HEK293 (cell line): ENCODE data around the gene B4GALNT3.

Source experiments
- CTCF ChIA-PET: fragments of 350-600 bp; formaldehyde crosslinking; extraction: SDS; loops from one replicate; lab custom pipeline; 2021; ENCODE audit warnings: antibody characterized with exemption; lab: Yijun Ruan, JAX
- POLR2A ChIA-PET: fragments of 300-600 bp; formaldehyde crosslinking; extraction: SDS; loops from one replicate; lab custom pipeline; 2020; ENCODE audit warnings: antibody characterized with exemption, inconsistent platforms; lab: Yijun Ruan, JAX
- H3K27ac ChIP-seq: fragments of 200-500 bp; sonication (Bioruptor generic); 2 replicates; pipeline ENCODE4 v1.5.1; 2014; ENCODE audit warnings: low read depth, low read length, control low read depth, inconsistent platforms; ENCODE audit errors: extremely low read depth
- H3K36me3 ChIP-seq, 2 experiments: fragments of 200-500 bp in 1 of 2; sonication (Bioruptor generic) in 1 of 2; 1 replicate in 1 of 2; 2 replicates in 1 of 2; pipeline ENCODE4 v1.5.1; 2014 to 2017; ENCODE audit warnings: inconsistent platforms in 2 of 2, low read length in 2 of 2; ENCODE audit not compliant: control insufficient read depth in 2 of 2, insufficient read depth in 1 of 2
- H3K4me1 ChIP-seq: fragments of 200-500 bp; sonication (Bioruptor generic); 2 replicates; pipeline ENCODE4 v1.5.1; 2014; ENCODE audit warnings: mild to moderate bottlenecking, low read length, inconsistent platforms; ENCODE audit not compliant: control insufficient read depth, insufficient read depth
- H3K4me3 ChIP-seq: 2 replicates; pipeline ENCODE4 v1.5.1; 2011; ENCODE audit warnings: low read depth, mild to moderate bottlenecking, control low read depth, low read length, moderate library complexity
- H3K9me3 ChIP-seq: fragments of 200-500 bp; sonication (Bioruptor generic); 2 replicates; pipeline ENCODE4 v1.5.1; 2014; ENCODE audit warnings: low read depth, low read length, inconsistent platforms; ENCODE audit not compliant: control insufficient read depth, insufficient read depth
- EGR2 ChIP-seq: fragments of 450-650 bp; formaldehyde crosslinking; IDR thresholded peaks from 2 replicates; pipeline ENCODE4 v1.5.1; 2016; ENCODE audit warnings: low read depth, missing biosample characterization, missing genetic modification characterization
- KLF9 ChIP-seq: fragments of 450-650 bp; formaldehyde crosslinking; IDR thresholded peaks from 2 replicates; pipeline ENCODE4 v1.5.1; 2016; ENCODE audit warnings: missing biosample characterization, missing genetic modification characterization, low read depth
- SETDB1 ChIP-seq: IDR thresholded peaks from one replicate; pipeline ENCODE4 v1.6.1; 2017; ENCODE audit warnings: mild to moderate bottlenecking, low read length, moderate library complexity, mixed read lengths; ENCODE audit not compliant: insufficient read length
- SP2 ChIP-seq: fragments of 450-650 bp; formaldehyde crosslinking; IDR thresholded peaks from 2 replicates; pipeline ENCODE4 v1.5.1; 2016; ENCODE audit warnings: missing biosample characterization, missing genetic modification characterization
- ZBTB20 ChIP-seq: fragments of 450-650 bp; formaldehyde crosslinking; IDR thresholded peaks from 2 replicates; pipeline ENCODE4 v1.5.1; 2016; ENCODE audit warnings: missing biosample characterization, missing genetic modification characterization
- ZIC2 ChIP-seq: fragments of 450-650 bp; formaldehyde crosslinking; IDR thresholded peaks from 2 replicates; pipeline ENCODE4 v1.5.1; 2016; ENCODE audit warnings: missing biosample characterization, missing genetic modification characterization
- ZNF121 ChIP-seq: fragments of 450-650 bp; formaldehyde crosslinking; IDR thresholded peaks from 2 replicates; pipeline ENCODE4 v1.5.1; 2016; ENCODE audit warnings: missing biosample characterization, missing genetic modification characterization
- ZNF155 ChIP-seq: fragments of 450-650 bp; formaldehyde crosslinking; IDR thresholded peaks from 2 replicates; pipeline ENCODE4 v1.5.1; 2016; ENCODE audit warnings: missing biosample characterization, missing genetic modification characterization
- ZNF239 ChIP-seq: fragments of 450-650 bp; formaldehyde crosslinking; IDR thresholded peaks from 2 replicates; pipeline ENCODE4 v1.5.1; 2016; ENCODE audit warnings: missing biosample characterization, missing genetic modification characterization
- ZNF311 ChIP-seq: fragments of 450-650 bp; formaldehyde crosslinking; IDR thresholded peaks from 2 replicates; pipeline ENCODE4 v1.5.1; 2017; ENCODE audit warnings: missing biosample characterization, missing genetic modification characterization, borderline replicate concordance
- ZNF391 ChIP-seq: fragments of 450-650 bp; formaldehyde crosslinking; IDR thresholded peaks from 2 replicates; pipeline ENCODE4 v1.5.1; 2016; ENCODE audit warnings: low read depth, missing biosample characterization, missing genetic modification characterization, borderline replicate concordance
- ZNF513 ChIP-seq: fragments of 450-650 bp; IDR thresholded peaks from 2 replicates; pipeline ENCODE4 v1.5.1; 2018; ENCODE audit warnings: missing biosample characterization, missing genetic modification characterization
- ZNF529 ChIP-seq: fragments of 450-650 bp; formaldehyde crosslinking; IDR thresholded peaks from 2 replicates; pipeline ENCODE4 v1.5.1; 2017; ENCODE audit warnings: missing genetic modification characterization, missing biosample characterization; ENCODE audit not compliant: insufficient replicate concordance
- ZNF610 ChIP-seq: fragments of 450-650 bp; formaldehyde crosslinking; IDR thresholded peaks from 2 replicates; pipeline ENCODE4 v1.5.1; 2016; ENCODE audit warnings: missing biosample characterization, missing genetic modification characterization, borderline replicate concordance
- ZNF629 ChIP-seq: fragments of 450-650 bp; formaldehyde crosslinking; IDR thresholded peaks from 2 replicates; pipeline ENCODE4 v1.5.1; 2017; ENCODE audit warnings: missing biosample characterization, missing genetic modification characterization
- ZNF747 ChIP-seq: fragments of 450-650 bp; formaldehyde crosslinking; IDR thresholded peaks from 2 replicates; pipeline ENCODE4 v1.5.1; 2016; ENCODE audit warnings: missing biosample characterization, missing genetic modification characterization
- ZNF76 ChIP-seq: fragments of 450-650 bp; formaldehyde crosslinking; IDR thresholded peaks from 2 replicates; pipeline ENCODE4; 2016; ENCODE audit warnings: low read depth, missing biosample characterization, missing genetic modification characterization, borderline replicate concordance
- TF ChIP-seq, protein P1 (sequence below): fragments of 450-650 bp; formaldehyde crosslinking; IDR thresholded peaks from 2 replicates; pipeline ENCODE4 v1.5.1; 2016; ENCODE audit warnings: missing biosample characterization, missing genetic modification characterization, borderline replicate concordance
- TF ChIP-seq, protein P2 (sequence below): fragments of 450-650 bp; formaldehyde crosslinking; IDR thresholded peaks from 2 replicates; pipeline ENCODE4 v1.5.1; 2017; ENCODE audit warnings: missing biosample characterization, missing genetic modification characterization
- TF ChIP-seq, protein P3 (sequence below): fragments of 450-650 bp; formaldehyde crosslinking; IDR thresholded peaks from 2 replicates; pipeline ENCODE4 v1.5.1; 2016; ENCODE audit warnings: missing biosample characterization, missing genetic modification characterization

The B4GALNT3 gene

DNA sequence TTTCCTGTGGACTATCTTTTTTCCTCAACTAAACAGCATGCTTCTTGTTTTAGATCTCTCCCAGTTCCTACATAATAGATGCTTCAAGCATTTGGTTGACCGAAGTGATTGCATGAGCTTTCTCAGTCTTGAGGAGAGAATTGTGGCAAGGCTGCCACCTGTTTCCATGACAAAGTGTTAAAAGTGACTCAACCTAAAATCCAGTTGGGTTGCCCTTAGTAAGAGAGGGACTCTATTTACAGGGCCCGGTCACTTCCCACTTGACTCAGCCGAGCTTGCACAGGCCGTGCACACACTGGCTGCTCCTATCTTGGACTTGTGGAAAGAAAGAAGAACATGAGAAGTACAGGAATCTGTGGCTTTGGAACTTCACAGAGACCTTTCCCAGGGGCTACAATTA lies 2.1 kb upstream of the B4GALNT3 start:
- ChIA-PET POLR2A (no interaction called here), CTCF (interaction anchor here (0.6 to 2.8 kb wide), 5 partner anchors 8 to 360 kb away, joined by 3 to 18 read pairs (median 3); no protein-coding TSS in a partner anchor)

GRCh38 chr12:459050-459429 lies 699 bp upstream of the B4GALNT3 start:
- ChIA-PET POLR2A (no interaction called here), CTCF (interaction anchor here (0.8 to 1.1 kb wide), 2 partner anchors 11 to 534 kb away, joined by 3 read pairs; no protein-coding TSS in a partner anchor)
- no peaks in the 10 kb centered on the region for H3K9me3 ChIP-seq
- H3K36me3 ChIP-seq, result no peaks in the 10 kb centered on the region
- H3K27ac ChIP-seq, result no peak overlapping the region; the same call in 1 of the 2 replicates
- H3K4me1 ChIP-seq, result peaks cover 9% of the 10 kb centered on the region
- TF ChIP-seq SETDB1, result peak; percentile 55
- TF ChIP-seq ZNF513 (tag by site-specific recombination), result no peak
- TF ChIP-seq ZNF747, result no peak
- TF ChIP-seq ZNF239, result 0 out of 2 replicates have a peak, but pooled peaks have one; percentile 29
- TF ChIP-seq ZNF121 (tag by site-specific recombination), result peak; percentile 98
- peak overlapping the region; percentile 60 for H3K4me3 ChIP-seq

More for the DNA sequence above, 2.1 kb upstream of the B4GALNT3 start:
- Histone ChIP-seq H3K4me3 (no peak overlapping the region), H3K9me3 (no peaks in the 10 kb centered on the region)
- TF ChIP-seq ZNF155 (tag by site-specific recombination) (no peak), KLF9 (tag by site-specific recombination) (no peak), ZNF629 (no peak), SP2 (tag by site-specific recombination) (no peak), ZNF311 (tag by site-specific recombination) (no peak)
- TF ChIP-seq, protein P1, sequence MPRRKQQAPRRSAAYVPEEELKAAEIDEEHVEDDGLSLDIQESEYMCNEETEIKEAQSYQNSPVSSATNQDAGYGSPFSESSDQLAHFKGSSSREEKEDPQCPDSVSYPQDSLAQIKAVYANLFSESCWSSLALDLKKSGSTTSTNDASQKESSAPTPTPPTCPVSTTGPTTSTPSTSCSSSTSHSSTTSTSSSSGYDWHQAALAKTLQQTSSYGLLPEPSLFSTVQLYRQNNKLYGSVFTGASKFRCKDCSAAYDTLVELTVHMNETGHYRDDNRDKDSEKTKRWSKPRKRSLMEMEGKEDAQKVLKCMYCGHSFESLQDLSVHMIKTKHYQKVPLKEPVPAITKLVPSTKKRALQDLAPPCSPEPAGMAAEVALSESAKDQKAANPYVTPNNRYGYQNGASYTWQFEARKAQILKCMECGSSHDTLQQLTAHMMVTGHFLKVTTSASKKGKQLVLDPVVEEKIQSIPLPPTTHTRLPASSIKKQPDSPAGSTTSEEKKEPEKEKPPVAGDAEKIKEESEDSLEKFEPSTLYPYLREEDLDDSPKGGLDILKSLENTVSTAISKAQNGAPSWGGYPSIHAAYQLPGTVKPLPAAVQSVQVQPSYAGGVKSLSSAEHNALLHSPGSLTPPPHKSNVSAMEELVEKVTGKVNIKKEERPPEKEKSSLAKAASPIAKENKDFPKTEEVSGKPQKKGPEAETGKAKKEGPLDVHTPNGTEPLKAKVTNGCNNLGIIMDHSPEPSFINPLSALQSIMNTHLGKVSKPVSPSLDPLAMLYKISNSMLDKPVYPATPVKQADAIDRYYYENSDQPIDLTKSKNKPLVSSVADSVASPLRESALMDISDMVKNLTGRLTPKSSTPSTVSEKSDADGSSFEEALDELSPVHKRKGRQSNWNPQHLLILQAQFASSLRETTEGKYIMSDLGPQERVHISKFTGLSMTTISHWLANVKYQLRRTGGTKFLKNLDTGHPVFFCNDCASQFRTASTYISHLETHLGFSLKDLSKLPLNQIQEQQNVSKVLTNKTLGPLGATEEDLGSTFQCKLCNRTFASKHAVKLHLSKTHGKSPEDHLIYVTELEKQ (tag by site-specific recombination), result no peak
- TF ChIP-seq, all 188 proteins: peak for 0
- H3K27ac ChIP-seq, result no peak overlapping the region
- no peaks in the 10 kb centered on the region for H3K36me3 ChIP-seq
- H3K4me1 ChIP-seq, result peaks cover 4% of the 10 kb centered on the region

- H3K27ac ChIP-seq, result peak overlapping the region; percentile 51; the same call in 1 of the 2 replicates
- H3K4me3 ChIP-seq, result peak overlapping the region; percentile 60
- CTCF ChIA-PET, result interaction anchor here (1.1 to 2.3 kb wide), 2 partner anchors 18 to 87 kb away, joined by 5 to 11 read pairs; no protein-coding TSS in a partner anchor
- no peaks in the 10 kb centered on the region for H3K9me3 ChIP-seq
- peaks cover 9% of the 10 kb centered on the region for H3K4me1 ChIP-seq
- POLR2A ChIA-PET, result interaction anchor here (0.8 kb wide), 1 partner anchor 9 kb away, joined by 3 read pairs; no protein-coding TSS in a partner anchor
- no peaks in the 10 kb centered on the region for H3K36me3 ChIP-seq
- TF ChIP-seq, protein P2, sequence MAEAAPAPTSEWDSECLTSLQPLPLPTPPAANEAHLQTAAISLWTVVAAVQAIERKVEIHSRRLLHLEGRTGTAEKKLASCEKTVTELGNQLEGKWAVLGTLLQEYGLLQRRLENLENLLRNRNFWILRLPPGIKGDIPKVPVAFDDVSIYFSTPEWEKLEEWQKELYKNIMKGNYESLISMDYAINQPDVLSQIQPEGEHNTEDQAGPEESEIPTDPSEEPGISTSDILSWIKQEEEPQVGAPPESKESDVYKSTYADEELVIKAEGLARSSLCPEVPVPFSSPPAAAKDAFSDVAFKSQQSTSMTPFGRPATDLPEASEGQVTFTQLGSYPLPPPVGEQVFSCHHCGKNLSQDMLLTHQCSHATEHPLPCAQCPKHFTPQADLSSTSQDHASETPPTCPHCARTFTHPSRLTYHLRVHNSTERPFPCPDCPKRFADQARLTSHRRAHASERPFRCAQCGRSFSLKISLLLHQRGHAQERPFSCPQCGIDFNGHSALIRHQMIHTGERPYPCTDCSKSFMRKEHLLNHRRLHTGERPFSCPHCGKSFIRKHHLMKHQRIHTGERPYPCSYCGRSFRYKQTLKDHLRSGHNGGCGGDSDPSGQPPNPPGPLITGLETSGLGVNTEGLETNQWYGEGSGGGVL (tag by site-specific recombination), result peak; percentile 70
- TF ChIP-seq ZNF610 (peak; percentile 30; the same call in 1 of the 2 replicates), EGR2 (tag by site-specific recombination) (peak; percentile 42), ZBTB20 (tag by site-specific recombination) (peak; percentile 85), ZIC2 (tag by site-specific recombination) (peak; percentile 54), ZNF76 (tag by site-specific recombination) (peak; percentile 35; the same call in 1 of the 2 replicates), ZNF529 (tag by site-specific recombination) (no peak), ZNF391 (tag by site-specific recombination) (0 out of 2 replicates have a peak, but pooled peaks have one; percentile 18), KLF9 (tag by site-specific recombination) (0 out of 2 replicates have a peak, but pooled peaks have one; percentile 2)
- TF ChIP-seq, protein P3, sequence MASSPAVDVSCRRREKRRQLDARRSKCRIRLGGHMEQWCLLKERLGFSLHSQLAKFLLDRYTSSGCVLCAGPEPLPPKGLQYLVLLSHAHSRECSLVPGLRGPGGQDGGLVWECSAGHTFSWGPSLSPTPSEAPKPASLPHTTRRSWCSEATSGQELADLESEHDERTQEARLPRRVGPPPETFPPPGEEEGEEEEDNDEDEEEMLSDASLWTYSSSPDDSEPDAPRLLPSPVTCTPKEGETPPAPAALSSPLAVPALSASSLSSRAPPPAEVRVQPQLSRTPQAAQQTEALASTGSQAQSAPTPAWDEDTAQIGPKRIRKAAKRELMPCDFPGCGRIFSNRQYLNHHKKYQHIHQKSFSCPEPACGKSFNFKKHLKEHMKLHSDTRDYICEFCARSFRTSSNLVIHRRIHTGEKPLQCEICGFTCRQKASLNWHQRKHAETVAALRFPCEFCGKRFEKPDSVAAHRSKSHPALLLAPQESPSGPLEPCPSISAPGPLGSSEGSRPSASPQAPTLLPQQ (tag by site-specific recombination), result peak; percentile 34; the same call in 1 of the 2 replicates
These were observed 807 bp downstream of the B4GALNT3 start for GRCh38 chr12:460261-461230.
